Hepatocyte (in vitro differentiated cells): Measurements from ENCODE around the gene SPOPL. TPM values are rescaled to one million over a fixed set of nuclear protein-coding genes. Genes with fewer than 3 reads are reported as not detected.
"Not testable (repeated sequence)": the region's sequence is repeated elsewhere in the genome, so short reads cannot be mapped to it uniquely, and the experiment has no call there.

Experiments used
- DNase-seq: peaks from one replicate; pipeline ENCODE4 v3.0.0-alpha.2; 2016; ENCODE audit warnings: low spot score
- H2AFZ ChIP-seq: fragments of 200-600 bp; sonication (generic); 2 replicates; pipeline ENCODE4 v1.6.0; 2016; ENCODE audit warnings: antibody characterized with exemption, mild to moderate bottlenecking
- H3K27ac ChIP-seq: fragments of 200-600 bp; sonication (generic); 2 replicates; pipeline ENCODE4 v1.5.1; 2016; ENCODE audit warnings: mild to moderate bottlenecking
- H3K27me3 ChIP-seq: fragments of 200-600 bp; sonication (generic); 2 replicates; pipeline ENCODE4 v1.6.1; 2016
- H3K36me3 ChIP-seq: fragments of 200-600 bp; sonication (generic); replicated peaks from 2 replicates; pipeline ENCODE4 v1.5.1; 2016; ENCODE audit warnings: low read depth; ENCODE audit not compliant: insufficient read depth
- H3K4me1 ChIP-seq: fragments of 200-600 bp; sonication (generic); 2 replicates; pipeline ENCODE4 v1.5.1; 2016; ENCODE audit warnings: mild to moderate bottlenecking, moderate library complexity; ENCODE audit not compliant: insufficient read depth
- H3K4me2 ChIP-seq: fragments of 200-600 bp; sonication (generic); 2 replicates; pipeline ENCODE4 v1.6.0; 2016
- H3K4me3 ChIP-seq: fragments of 200-600 bp; sonication (generic); 2 replicates; pipeline ENCODE4 v1.5.1; 2016; ENCODE audit warnings: mild to moderate bottlenecking
- H3K79me2 ChIP-seq: fragments of 200-600 bp; sonication (generic); 2 replicates; pipeline ENCODE4 v1.6.0; 2017; ENCODE audit warnings: mild to moderate bottlenecking
- H3K9me2 ChIP-seq: fragments of 200-600 bp; sonication (generic); replicated peaks from 2 replicates; pipeline ENCODE4 v1.6.0; 2017; ENCODE audit warnings: mild to moderate bottlenecking; ENCODE audit not compliant: insufficient read depth
- H3K9me3 ChIP-seq: fragments of 200-600 bp; sonication (generic); 2 replicates; pipeline ENCODE4 v1.5.1; 2016; ENCODE audit warnings: low read depth, mild to moderate bottlenecking
- H4K20me1 ChIP-seq: fragments of 200-600 bp; sonication (generic); 2 replicates; pipeline ENCODE4 v1.6.0; 2016; ENCODE audit warnings: mild to moderate bottlenecking; ENCODE audit not compliant: insufficient read depth, poor library complexity, severe bottlenecking
- EZH2 ChIP-seq: fragments of 200-600 bp; sonication (generic); IDR thresholded peaks from 2 replicates; pipeline ENCODE4 v1.6.1; 2016; ENCODE audit warnings: antibody characterized with exemption, mild to moderate bottlenecking, borderline replicate concordance
- EZH2phosphoT487 ChIP-seq: fragments of 200-600 bp; sonication (generic); IDR thresholded peaks from one replicate; pipeline ENCODE4 v1.6.1; 2018; ENCODE audit warnings: antibody characterized with exemption, mild to moderate bottlenecking, low read depth, moderate library complexity; ENCODE audit not compliant: unreplicated experiment, severe bottlenecking
- WGBS: methylation state at CpG from one replicate; pipeline ENCODE4 v1.1.6; 2016; ENCODE audit warnings: low lambda C conversion rate; ENCODE audit errors: missing lambda C conversion rate; 5-methylcytosine and 5-hydroxymethylcytosine counted together
- polyA plus RNA-seq: library from polyadenylated mRNA; unstranded; fragments of >200 nt; fragmentation: Nextera tagmentation; extraction: Ambion mirVana; gene quantifications from 2 replicates; pipeline ENCODE4 v1.2.1, GENCODE V29; 2016
- total RNA-seq: library from RNA; depleted of rRNA; stranded (reverse); fragments of >200 nt; gene quantifications from 2 replicates; pipeline ENCODE4 v1.2.3, GENCODE V29; 2014
- TF ChIP-seq, protein P1 (sequence below): fragments of 200-600 bp; sonication (generic); IDR thresholded peaks from 2 replicates; pipeline ENCODE4 v1.5.1; 2016; ENCODE audit warnings: antibody characterized with exemption, mild to moderate bottlenecking; ENCODE audit not compliant: poor library complexity

SPOPL gene
- total and polyA plus RNA-seq, 2 experiments from 2014 or later, result 6.1 to 37.0 TPM

DNA sequence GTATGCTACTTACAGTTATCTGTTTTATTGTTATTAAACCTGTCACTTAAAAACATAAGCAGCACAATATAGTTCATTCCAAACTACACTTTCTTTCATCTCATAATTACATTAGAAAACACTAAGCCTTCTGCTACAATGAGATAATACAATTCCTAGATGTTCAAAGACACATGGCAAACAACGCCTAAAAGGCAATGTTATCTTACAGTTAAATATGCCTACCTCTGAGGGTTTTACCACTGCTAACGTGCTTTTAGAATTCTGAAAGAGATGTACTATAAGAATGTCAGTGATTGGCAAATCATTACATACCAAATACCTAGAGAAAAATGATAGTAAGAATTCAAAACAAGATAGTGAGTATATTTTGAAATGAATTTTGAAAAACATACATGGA lies 46.8 kb upstream of the SPOPL start:
- Histone ChIP-seq H4K20me1 (no peaks in the 10 kb centered on the region), H3K9me3 (no peaks in the 10 kb centered on the region), H3K27ac (no peak overlapping the region), H3K79me2 (no peaks in the 10 kb centered on the region), H3K4me3 (no peak overlapping the region), H3K4me2 (no peak overlapping the region), H2AFZ (no peak overlapping the region), H3K4me1 (no peaks in the 10 kb centered on the region), H3K27me3 (no peaks in the 10 kb centered on the region), H3K9me2 (no peaks in the 10 kb centered on the region), H3K36me3 (no peaks in the 10 kb centered on the region)
- WGBS, result 45% methylated on average over 2 of the region's 2 CpGs
- DNase-seq, result no peak
- TF ChIP-seq EZH2phosphoT487, result no peak
- TF ChIP-seq EZH2, result no peak
- TF ChIP-seq, protein P1, sequence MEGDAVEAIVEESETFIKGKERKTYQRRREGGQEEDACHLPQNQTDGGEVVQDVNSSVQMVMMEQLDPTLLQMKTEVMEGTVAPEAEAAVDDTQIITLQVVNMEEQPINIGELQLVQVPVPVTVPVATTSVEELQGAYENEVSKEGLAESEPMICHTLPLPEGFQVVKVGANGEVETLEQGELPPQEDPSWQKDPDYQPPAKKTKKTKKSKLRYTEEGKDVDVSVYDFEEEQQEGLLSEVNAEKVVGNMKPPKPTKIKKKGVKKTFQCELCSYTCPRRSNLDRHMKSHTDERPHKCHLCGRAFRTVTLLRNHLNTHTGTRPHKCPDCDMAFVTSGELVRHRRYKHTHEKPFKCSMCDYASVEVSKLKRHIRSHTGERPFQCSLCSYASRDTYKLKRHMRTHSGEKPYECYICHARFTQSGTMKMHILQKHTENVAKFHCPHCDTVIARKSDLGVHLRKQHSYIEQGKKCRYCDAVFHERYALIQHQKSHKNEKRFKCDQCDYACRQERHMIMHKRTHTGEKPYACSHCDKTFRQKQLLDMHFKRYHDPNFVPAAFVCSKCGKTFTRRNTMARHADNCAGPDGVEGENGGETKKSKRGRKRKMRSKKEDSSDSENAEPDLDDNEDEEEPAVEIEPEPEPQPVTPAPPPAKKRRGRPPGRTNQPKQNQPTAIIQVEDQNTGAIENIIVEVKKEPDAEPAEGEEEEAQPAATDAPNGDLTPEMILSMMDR, result no peak

DNA sequence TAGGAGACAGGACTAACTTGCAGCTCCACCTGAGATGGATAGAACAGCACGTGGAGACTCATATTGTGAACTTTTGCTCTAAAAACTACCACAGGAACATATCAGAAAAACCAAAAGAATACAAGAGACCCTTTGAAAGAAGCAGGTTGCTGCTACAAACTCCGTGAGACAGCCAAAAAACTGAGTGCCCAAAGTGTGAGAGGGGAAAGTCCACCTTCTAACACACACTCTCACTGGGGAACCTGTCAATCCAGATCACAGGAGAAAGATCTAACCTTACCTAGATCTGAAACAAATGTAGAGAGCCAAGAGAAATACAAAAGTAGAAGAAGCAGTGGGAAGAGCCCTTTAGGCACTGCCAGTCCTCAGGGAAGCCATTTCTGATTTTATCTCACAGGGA lies 46.3 kb upstream of the SPOPL start:
- Histone ChIP-seq H3K4me3 (no peak overlapping the region), H3K9me2 (no peaks in the 10 kb centered on the region), H3K9me3 (no peaks in the 10 kb centered on the region), H3K4me1 (no peaks in the 10 kb centered on the region), H3K4me2 (no peak overlapping the region), H3K79me2 (no peaks in the 10 kb centered on the region), H4K20me1 (no peaks in the 10 kb centered on the region), H3K36me3 (no peaks in the 10 kb centered on the region), H3K27ac (no peak overlapping the region), H2AFZ (no peak overlapping the region), H3K27me3 (no peaks in the 10 kb centered on the region)
- DNase-seq, result no peak
- 74% methylated on average over 2 of the region's 2 CpGs for WGBS
- TF ChIP-seq EZH2phosphoT487 (no peak), EZH2 (no peak)
- TF ChIP-seq, protein P1, result no peak

GRCh38 chr2:138455691-138456090 lies 45.9 kb upstream of the SPOPL start:
- TF ChIP-seq, protein P1, result no peak
- no peak for TF ChIP-seq EZH2phosphoT487
- TF ChIP-seq EZH2, result no peak
- no peak overlapping the region for H3K4me3 ChIP-seq
- H3K79me2 ChIP-seq, result no peaks in the 10 kb centered on the region
- H4K20me1 ChIP-seq, result no peaks in the 10 kb centered on the region
- H3K36me3 ChIP-seq, result no peaks in the 10 kb centered on the region
- no peaks in the 10 kb centered on the region for H3K4me1 ChIP-seq
- H3K9me3 ChIP-seq, result no peaks in the 10 kb centered on the region
- H3K27ac ChIP-seq, result no peak overlapping the region
- 55% methylated on average over 2 of the region's 2 CpGs for whole genome bisulfite sequencing
- no peak overlapping the region for H3K4me2 ChIP-seq
- no peak overlapping the region for H2AFZ ChIP-seq
- DNase-seq, result no peak
- no peaks in the 10 kb centered on the region for H3K9me2 ChIP-seq
- H3K27me3 ChIP-seq, result no peaks in the 10 kb centered on the region

DNA sequence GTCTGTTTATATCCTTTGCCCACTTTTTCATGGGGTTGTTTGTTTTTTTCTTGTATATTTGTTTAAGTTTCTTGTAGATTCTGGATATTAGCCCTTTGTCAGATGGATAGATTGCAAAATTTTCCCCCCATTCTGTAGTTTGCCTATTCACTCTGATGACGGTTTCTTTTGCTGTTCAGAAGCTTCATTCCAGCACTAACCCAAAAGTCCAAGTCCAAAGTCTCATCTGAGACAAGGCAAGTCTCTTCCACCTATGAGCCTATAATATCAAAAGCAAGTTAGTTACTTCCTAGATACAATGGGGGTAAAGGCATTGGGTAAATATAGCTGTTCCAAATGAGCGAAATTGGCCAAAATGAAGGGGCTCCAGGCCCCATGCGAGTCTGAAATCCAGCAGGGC lies 38.9 kb upstream of the SPOPL start:
- WGBS, result 89% methylated on average over 3 of the region's 3 CpGs
- H3K36me3 ChIP-seq, H3K79me2 ChIP-seq, DNase-seq, H3K4me3 ChIP-seq, H3K4me2 ChIP-seq, H3K9me3 ChIP-seq, H3K27ac ChIP-seq, H2AFZ ChIP-seq, H4K20me1 ChIP-seq, H3K27me3 ChIP-seq, H3K9me2 ChIP-seq, H3K4me1 ChIP-seq: not testable (repeated sequence)
